A549 treated with AZD9567 at 1 μM for 4 hours (cell line): Measurements from ENCODE around the gene DDX54. TPM values are rescaled to one million over a fixed set of nuclear protein-coding genes. Genes with fewer than 3 reads are reported as not detected.

ENCODE experiments used
- total RNA-seq: library from RNA; stranded (reverse); fragments of 200-300 nt; extraction: Qiagen RNA extraction; gene quantifications from 5 replicates; pipeline ENCODE4 v1.2.3, GENCODE V29; 2022; ENCODE audit not compliant: insufficient read depth

DDX54 gene, protein sequence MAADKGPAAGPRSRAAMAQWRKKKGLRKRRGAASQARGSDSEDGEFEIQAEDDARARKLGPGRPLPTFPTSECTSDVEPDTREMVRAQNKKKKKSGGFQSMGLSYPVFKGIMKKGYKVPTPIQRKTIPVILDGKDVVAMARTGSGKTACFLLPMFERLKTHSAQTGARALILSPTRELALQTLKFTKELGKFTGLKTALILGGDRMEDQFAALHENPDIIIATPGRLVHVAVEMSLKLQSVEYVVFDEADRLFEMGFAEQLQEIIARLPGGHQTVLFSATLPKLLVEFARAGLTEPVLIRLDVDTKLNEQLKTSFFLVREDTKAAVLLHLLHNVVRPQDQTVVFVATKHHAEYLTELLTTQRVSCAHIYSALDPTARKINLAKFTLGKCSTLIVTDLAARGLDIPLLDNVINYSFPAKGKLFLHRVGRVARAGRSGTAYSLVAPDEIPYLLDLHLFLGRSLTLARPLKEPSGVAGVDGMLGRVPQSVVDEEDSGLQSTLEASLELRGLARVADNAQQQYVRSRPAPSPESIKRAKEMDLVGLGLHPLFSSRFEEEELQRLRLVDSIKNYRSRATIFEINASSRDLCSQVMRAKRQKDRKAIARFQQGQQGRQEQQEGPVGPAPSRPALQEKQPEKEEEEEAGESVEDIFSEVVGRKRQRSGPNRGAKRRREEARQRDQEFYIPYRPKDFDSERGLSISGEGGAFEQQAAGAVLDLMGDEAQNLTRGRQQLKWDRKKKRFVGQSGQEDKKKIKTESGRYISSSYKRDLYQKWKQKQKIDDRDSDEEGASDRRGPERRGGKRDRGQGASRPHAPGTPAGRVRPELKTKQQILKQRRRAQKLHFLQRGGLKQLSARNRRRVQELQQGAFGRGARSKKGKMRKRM
- 54.7 to 89.8 TPM (median 79.3 TPM) in 5 replicates for total RNA-seq

GRCh38 chr12:113185180-113186032, at the start of gene DDX54, which contains the start of gene RITA1:
TSS of gene DDX54 (minus strand) at chr12:113185478. CDS start at chr12:113185451, 27 bp downstream.
TSS of gene RITA1 (plus strand) at chr12:113185721. CDS start at chr12:113186747, 1,026 bp downstream.

DNA sequence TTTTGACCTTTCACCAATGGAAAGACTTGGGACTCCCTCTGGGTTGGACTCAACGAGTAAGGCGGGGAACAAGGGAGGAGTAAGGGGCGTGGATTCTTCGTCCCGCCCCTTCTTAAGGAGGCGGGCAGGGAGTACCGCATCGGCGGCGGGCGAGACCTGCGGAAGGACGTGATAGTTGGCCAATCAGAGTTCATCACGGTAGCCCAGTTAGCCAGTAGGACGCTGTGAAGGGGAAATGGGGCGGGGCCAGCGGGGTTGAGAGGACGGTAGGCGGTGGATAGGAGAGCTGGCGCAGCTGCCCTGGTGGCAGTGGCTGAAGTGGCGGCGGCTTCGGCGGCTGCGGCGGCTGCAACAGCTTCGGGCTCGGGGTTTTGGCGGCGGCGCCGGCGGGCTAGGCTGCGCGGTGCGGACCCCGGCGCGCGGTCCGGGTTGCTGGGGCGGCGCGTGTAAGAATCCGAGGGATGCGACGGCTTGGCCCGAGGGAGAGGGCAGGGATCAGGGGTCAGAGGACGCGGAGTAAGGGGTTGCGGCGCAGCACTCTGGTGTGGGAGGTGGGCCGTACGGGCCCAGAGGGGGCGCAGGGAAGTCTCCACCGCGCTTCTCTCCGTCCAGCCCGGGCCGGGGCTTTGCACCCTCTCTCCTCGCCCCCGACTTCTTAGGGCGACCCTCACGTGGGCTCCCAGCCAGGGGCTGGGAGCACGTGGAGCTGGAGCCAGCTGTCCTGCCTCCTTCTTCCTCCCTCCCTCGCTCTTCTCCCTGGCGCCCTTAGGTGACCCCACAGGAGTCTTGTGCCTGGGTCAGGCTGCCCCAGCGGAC, 36.1 kb upstream of the DDX54 start, which contains the start of gene TPCN1:
TSS of gene TPCN1 (plus strand) at position 284 of the 816 bp plus-strand sequence. CDS start 5,389 bp downstream, outside the sequence.

GRCh38 chr12:113149361-113150150, 35.7 kb downstream of the DDX54 start, which contains the start of gene CFAP73:
TSS of gene CFAP73 (plus strand) at chr12:113149724. CDS start at chr12:113149858, 134 bp downstream.

GRCh38 chr12:113135178-113136127, 49.8 kb downstream of the DDX54 start, which contains the start of gene RASAL1:
TSS of gene RASAL1 (minus strand) at chr12:113135761. CDS start at chr12:113135462, 299 bp downstream.

Other genes starting within 250 kb of the DDX54 start
- 19.1 to 29.9 TPM (median 21.2 TPM) in 5 replicates for gene OAS3, start 247.0 kb downstream of the DDX54 start, total RNA-seq
- gene OAS2, start 207.0 kb downstream of the DDX54 start, total RNA-seq = 0.07 to 0.29 TPM (median 0.22 TPM) in 4 of 5 replicates, not detected in the other
- 0.34 to 0.52 TPM (median 0.45 TPM) in 4 of 5 replicates, not detected in the other for gene DTX1, start 128.7 kb downstream of the DDX54 start, total RNA-seq
- gene RASAL1, start 49.7 kb downstream of the DDX54 start, total RNA-seq = 0.18 to 0.57 TPM (median 0.26 TPM) in 4 of 5 replicates, not detected in the other
- gene CFAP73, start 35.8 kb downstream of the DDX54 start, total RNA-seq = 0.09 to 0.19 TPM (median 0.15 TPM) in 4 of 5 replicates, not detected in the other
- gene RITA1, start 243 bp upstream of the DDX54 start, total RNA-seq = 24.8 to 34.4 TPM (median 32.5 TPM) in 5 replicates
- 18.2 to 20.2 TPM (median 20.0 TPM) in 5 replicates for gene TPCN1, start 36.0 kb upstream of the DDX54 start, total RNA-seq
- 8.3 to 11.1 TPM (median 8.9 TPM) in 5 replicates for gene SLC8B1, start 149.6 kb upstream of the DDX54 start, total RNA-seq
- 31.8 to 46.1 TPM (median 32.7 TPM) in 5 replicates for gene PLBD2, start 173.1 kb upstream of the DDX54 start, total RNA-seq
- gene SDS, start 218.4 kb upstream of the DDX54 start, total RNA-seq = 0.33 to 1.2 TPM (median 0.96 TPM) in 4 of 5 replicates, not detected in the other
- 22.5 to 27.0 TPM (median 25.6 TPM) in 5 replicates for gene SDSL, start 236.9 kb upstream of the DDX54 start, total RNA-seq